K562 (cell line): ENCODE measurements around the gene C11orf54. TPM values are rescaled to one million over a fixed set of nuclear protein-coding genes. Genes with fewer than 3 reads are reported as not detected.

Experiments used
- ARNT ChIP-seq, 2 experiments: fragments of 450-650 bp; IDR thresholded peaks; 2 replicates each; pipeline ENCODE4 v1.6.1; 2016; ENCODE audit warnings: mild to moderate bottlenecking in 1 of 2
- BRD9 ChIP-seq: fragments of 450-650 bp; IDR thresholded peaks from 2 replicates; pipeline ENCODE4 v1.6.1; 2018; ENCODE audit warnings: low read depth; ENCODE audit not compliant: partially characterized antibody
- BRF2 ChIP-seq: IDR thresholded peaks from 3 replicates; pipeline ENCODE4 v1.6.1; 2011; ENCODE audit warnings: borderline replicate concordance, mild to moderate bottlenecking; ENCODE audit not compliant: insufficient read length, insufficient read depth
- CHD1 ChIP-seq: fragments of 200-600 bp; sonication (generic); IDR thresholded peaks from one replicate; pipeline ENCODE4 v1.6.1; 2012; ENCODE audit warnings: mild to moderate bottlenecking, moderate library complexity, low read length, inconsistent platforms
- CREM ChIP-seq: IDR thresholded peaks from 2 replicates; pipeline ENCODE4 v1.6.1; 2014; ENCODE audit warnings: antibody characterized with exemption, low read depth
- CSDE1 ChIP-seq, 2 experiments: fragments of 450-650 bp; IDR thresholded peaks; 2 replicates each; pipeline ENCODE4 v1.6.1; 2016; ENCODE audit warnings: mild to moderate bottlenecking in 1 of 2
- CTBP1 ChIP-seq: fragments of 450-650 bp; IDR thresholded peaks from 2 replicates; pipeline ENCODE4 v1.6.1; 2016; ENCODE audit warnings: borderline replicate concordance
- E2F3 ChIP-seq: fragments of 250-450 bp; sonication (Bioruptor Pico); IDR thresholded peaks from 2 replicates; pipeline ENCODE4 v1.4.0; 2020; ENCODE audit warnings: mild to moderate bottlenecking
- FOXO4 ChIP-seq: fragments of 450-650 bp; formaldehyde crosslinking; IDR thresholded peaks from 2 replicates; pipeline ENCODE4 v1.4.0; 2020; ENCODE audit warnings: mild to moderate bottlenecking, moderate library complexity
- GATAD2A ChIP-seq: fragments of 450-650 bp; IDR thresholded peaks from 2 replicates; pipeline ENCODE4 v1.6.1; 2017
- GTF2B ChIP-seq: IDR thresholded peaks from 2 replicates; pipeline ENCODE4 v1.6.1; 2011; ENCODE audit not compliant: insufficient read length; ENCODE audit errors: extremely low read depth
- HLTF ChIP-seq: fragments of 450-650 bp; IDR thresholded peaks from 2 replicates; pipeline ENCODE4 v1.6.1; 2016
- NEUROD1 ChIP-seq: fragments of 150-350 bp; IDR thresholded peaks from 2 replicates; pipeline ENCODE4 v1.6.1; 2014; ENCODE audit warnings: borderline replicate concordance, low read length, low read depth; ENCODE audit not compliant: partially characterized antibody
- NFXL1 ChIP-seq: fragments of 450-650 bp; formaldehyde crosslinking; IDR thresholded peaks from 2 replicates; pipeline ENCODE4 v1.4.0; 2021; ENCODE audit warnings: mild to moderate bottlenecking
- NONO ChIP-seq, 2 experiments: fragments of 200-400 bp in 1 of 2; fragments of 450-650 bp in 1 of 2; formaldehyde crosslinking in 1 of 2; IDR thresholded peaks; 2 replicates each; pipeline ENCODE4 v1.6.1; 2017; ENCODE audit warnings: low read depth in 2 of 2, mild to moderate bottlenecking in 2 of 2, moderate library complexity in 2 of 2, low read length in 1 of 2
- NUFIP1 ChIP-seq: fragments of 450-650 bp; IDR thresholded peaks from 2 replicates; pipeline ENCODE4 v1.6.1; 2018; ENCODE audit not compliant: partially characterized antibody
- PML ChIP-seq: IDR thresholded peaks from 2 replicates; pipeline ENCODE4 v1.6.1; 2012; ENCODE audit warnings: low read length, inconsistent platforms
- POLR2A ChIP-seq: fragments of 450-650 bp; conservative IDR thresholded peaks from 2 replicates; pipeline ENCODE4 v1.6.1; 2016
- PYGO2 ChIP-seq: fragments of 450-650 bp; IDR thresholded peaks from 2 replicates; pipeline ENCODE4 v1.6.1; 2016; ENCODE audit warnings: mild to moderate bottlenecking, missing genetic modification characterization, moderate library complexity, missing compliant biosample characterization
- RBM17 ChIP-seq: fragments of 200-400 bp; formaldehyde crosslinking; IDR thresholded peaks from 2 replicates; pipeline ENCODE4 v1.6.1; 2017; ENCODE audit warnings: low read depth, mild to moderate bottlenecking, low read length, borderline replicate concordance
- SRSF1 ChIP-seq: fragments of 200-400 bp; formaldehyde crosslinking; IDR thresholded peaks from 2 replicates; pipeline ENCODE4 v1.6.1; 2017; ENCODE audit warnings: mild to moderate bottlenecking, low read depth, low read length, moderate library complexity
- TAF7 ChIP-seq: fragments of 450-650 bp; IDR thresholded peaks from 2 replicates; pipeline ENCODE4 v1.6.1; 2016; ENCODE audit warnings: missing genetic modification characterization, missing compliant biosample characterization
- TBL1XR1 ChIP-seq, 2 experiments: IDR thresholded peaks; 2 replicates each; pipeline ENCODE4 v1.6.1; 2012; ENCODE audit warnings: improper control_type of control experiment in 2 of 2, low read length in 2 of 2, mild to moderate bottlenecking in 1 of 2
- ZKSCAN8 ChIP-seq: fragments of 200-800 bp; sonication (Bioruptor generic); IDR thresholded peaks from 2 replicates; pipeline ENCODE4 v1.6.1; 2016; ENCODE audit warnings: missing genetic modification characterization, missing compliant biosample characterization
- ZNF134 ChIP-seq: fragments of 250-450 bp; sonication (Bioruptor Pico); conservative IDR thresholded peaks from 2 replicates; pipeline ENCODE4 v1.4.0; 2020
- ZNF146 ChIP-seq: IDR thresholded peaks from one replicate; pipeline ENCODE4 v1.6.1; 2018; ENCODE audit warnings: missing compliant biosample characterization; ENCODE audit not compliant: unreplicated experiment
- ZNF347 ChIP-seq: fragments of 450-650 bp; formaldehyde crosslinking; IDR thresholded peaks from 2 replicates; pipeline ENCODE4 v1.4.0; 2020; ENCODE audit warnings: low read depth, mild to moderate bottlenecking, moderate library complexity
- ZNF384 ChIP-seq: IDR thresholded peaks from 2 replicates; pipeline ENCODE4 v1.6.1; 2012; ENCODE audit warnings: low read depth, low read length, improper control_type of control experiment
- ZNF668 ChIP-seq: fragments of 250-450 bp; sonication (Bioruptor Pico); IDR thresholded peaks from 2 replicates; pipeline ENCODE4 v1.8.0; 2022; ENCODE audit warnings: mild to moderate bottlenecking, inconsistent platforms
- ZNF778 ChIP-seq: fragments of 450-650 bp; formaldehyde crosslinking; IDR thresholded peaks from 2 replicates; pipeline ENCODE4 v1.4.0; 2020; ENCODE audit warnings: mild to moderate bottlenecking, moderate library complexity
- polyA plus RNA-seq, 8 experiments: library from polyadenylated mRNA; depleted of rRNA in 4 of 8; stranded (reverse) in 5 of 8; unstranded in 3 of 8; fragments of >200 nt; fragmentation: Nextera tagmentation in 2 of 8; fragmentation: Illumina TruSeq in 1 of 8; extraction: Ambion mirVana in 2 of 8; extraction: Trizol in 1 of 8; gene quantifications; 2 replicates each; pipeline versions ENCODE4 v1.2.1 to v1.2.3, GENCODE V29; 2011 to 2014; ENCODE audit warnings: inconsistent platforms in 1 of 8, missing spikeins in 1 of 8
- total RNA-seq, 7 experiments: library from RNA; depleted of rRNA in 6 of 7; stranded (reverse); fragments of >200 nt in 6 of 7; fragmentation: Illumina TruSeq in 2 of 7; extraction: Trizol in 2 of 7; gene quantifications; 2 replicates each; pipeline versions ENCODE4 v1.2.1 to v1.2.3, GENCODE V29; 2011 to 2021; ENCODE audit warnings: low replicate concordance in 1 of 7

C11orf54 gene
- total and polyA plus RNA-seq, 9 of the 15 experiments (the other 6 are each of a cell fraction or from before 2014, with no cell fraction given), result 13.4 to 33.0 (median 23.1) TPM

GRCh38 chr11:93784145-93784934, 42.9 kb downstream of the C11orf54 start, which contains the start of gene MED17 (continued):
- TF ChIP-seq RBM17 (no peak), GATAD2A (no peak), PML (peak; percentile 90), E2F3 (CRISPR knock-in tag) (0 out of 2 replicates have a peak, but pooled peaks have one; percentile 43), ZNF146 (CRISPR knock-in tag) (no peak), PYGO2 (no peak), NONO (IDR thresholded peaks at IDR 0.05; ENCODE audit: low read depth in 2 of 2, low read length in 1 of 2) (peak in 1 of 2 experiments; percentile 39; a peak in 1 of 4 replicates), FOXO4 (CRISPR knock-in tag) (no peak), ZNF778 (CRISPR knock-in tag) (no peak), POLR2A (peak; percentile 96), NEUROD1 (no peak), NUFIP1 (no peak), GTF2B (peak; percentile 76), ZNF134 (no peak), CSDE1 (IDR thresholded peaks at IDR 0.05) (no peak), BRF2 (no peak), ZNF384 (no peak), ZNF668 (no peak), CREM (peak; percentile 81), CTBP1 (peak; percentile 82), ARNT (IDR thresholded peaks at IDR 0.05) (no peak), NFXL1 (CRISPR knock-in tag) (no peak), ZKSCAN8 (CRISPR knock-in tag) (no peak), BRD9 (no peak), HLTF (no peak; the same call in 1 of the 2 replicates), ZNF347 (no peak), CHD1 (peak; percentile 85), TAF7 (tag) (peak; percentile 49; the same call in 1 of the 2 replicates), SRSF1 (no peak), TBL1XR1 (IDR thresholded peaks at IDR 0.05; ENCODE audit: low read length in 2 of 2) (0 out of 4 replicates have a peak, but pooled peaks of 1 of the 2 experiments have one; percentile 12)
